HepG2 (cell line): ENCODE results near the gene U2AF1L4. TPM values are rescaled to one million over a fixed set of nuclear protein-coding genes. Genes with fewer than 3 reads are reported as not detected.
A peak's percentile ranks its signal among the peaks of the same experiment; 100 is the strongest.

ENCODE experiments used
- ARID2 ChIP-seq: sonication (generic); formaldehyde crosslinking; IDR thresholded peaks from 2 replicates; pipeline ENCODE4 v1.8.1; 2022; ENCODE audit warnings: mild to moderate bottlenecking, missing genetic modification reagents, borderline replicate concordance
- CBX1 ChIP-seq: IDR thresholded peaks from one replicate; pipeline ENCODE4 v1.6.1; 2016; ENCODE audit warnings: antibody characterized with exemption, low read depth
- ERF ChIP-seq: IDR thresholded peaks from 2 replicates; pipeline ENCODE4 v1.6.1; 2018; ENCODE audit warnings: missing biosample characterization, missing genetic modification reagents
- FOXK1 ChIP-seq: sonication (generic); formaldehyde crosslinking; IDR thresholded peaks from 2 replicates; pipeline ENCODE4 v1.4.0; 2020; ENCODE audit warnings: low read depth, missing genetic modification reagents, borderline replicate concordance
- JARID2 ChIP-seq: sonication (generic); formaldehyde crosslinking; IDR thresholded peaks from 2 replicates; pipeline ENCODE4 v1.8.1; 2023; ENCODE audit warnings: missing genetic modification reagents, inconsistent platforms; ENCODE audit not compliant: insufficient replicate concordance
- KMT2A ChIP-seq: sonication (generic); formaldehyde crosslinking; IDR thresholded peaks from 2 replicates; pipeline ENCODE4 v1.4.0; 2020; ENCODE audit warnings: missing genetic modification reagents
- POGZ ChIP-seq: sonication (generic); formaldehyde crosslinking; IDR thresholded peaks from 2 replicates; pipeline ENCODE4 v1.4.0; 2020; ENCODE audit warnings: mild to moderate bottlenecking, missing genetic modification reagents
- SATB2 ChIP-seq: sonication (generic); formaldehyde crosslinking; IDR thresholded peaks from 2 replicates; pipeline ENCODE4 v1.5.0; 2020; ENCODE audit warnings: missing genetic modification reagents
- SOX13 ChIP-seq, 3 experiments: fragments of 450-650 bp in 1 of 3; sonication (generic) in 1 of 3; formaldehyde crosslinking in 1 of 3; IDR thresholded peaks in 2 of 3; conservative IDR thresholded peaks in 1 of 3; 2 replicates each; pipeline versions ENCODE4 v1.5.0 to v1.6.1; 2016 to 2020; ENCODE audit warnings: antibody characterized with exemption in 1 of 3, mild to moderate bottlenecking in 1 of 3, missing compliant biosample characterization in 1 of 3, missing genetic modification reagents in 1 of 3, moderate library complexity in 1 of 3
- SP140L ChIP-seq: sonication (generic); formaldehyde crosslinking; IDR thresholded peaks from 2 replicates; pipeline ENCODE4 v1.4.0; 2020; ENCODE audit warnings: missing genetic modification reagents, borderline replicate concordance
- ZNF230 ChIP-seq: sonication (generic); formaldehyde crosslinking; IDR thresholded peaks from 2 replicates; pipeline ENCODE4 v1.4.0; 2020; ENCODE audit warnings: mild to moderate bottlenecking, missing genetic modification reagents
- ZNF350 ChIP-seq: sonication (generic); formaldehyde crosslinking; IDR thresholded peaks from 2 replicates; pipeline ENCODE4 v1.4.0; 2020; ENCODE audit warnings: mild to moderate bottlenecking, low read depth, missing genetic modification reagents, borderline replicate concordance
- ZNF512 ChIP-seq: sonication (generic); formaldehyde crosslinking; IDR thresholded peaks from 2 replicates; pipeline ENCODE4 v1.4.0; 2020; ENCODE audit warnings: mild to moderate bottlenecking, missing genetic modification reagents
- ZNF550 ChIP-seq: sonication (generic); formaldehyde crosslinking; IDR thresholded peaks from 2 replicates; pipeline ENCODE4 v1.4.0; 2020; ENCODE audit warnings: mild to moderate bottlenecking, missing genetic modification reagents, borderline replicate concordance
- ZNF687 ChIP-seq: sonication (generic); formaldehyde crosslinking; IDR thresholded peaks from 2 replicates; pipeline ENCODE4 v1.5.1; 2020; ENCODE audit warnings: mild to moderate bottlenecking, missing genetic modification reagents, moderate library complexity
- ZNF710 ChIP-seq: sonication (generic); formaldehyde crosslinking; IDR thresholded peaks from 2 replicates; pipeline ENCODE4 v1.5.0; 2020; ENCODE audit warnings: mild to moderate bottlenecking, missing genetic modification reagents, borderline replicate concordance
- ZNF800 ChIP-seq: sonication (generic); formaldehyde crosslinking; IDR thresholded peaks from 2 replicates; pipeline ENCODE4 v1.4.0; 2020; ENCODE audit warnings: missing genetic modification reagents
- polyA plus RNA-seq, 8 experiments: library from polyadenylated mRNA; depleted of rRNA in 3 of 8; stranded (reverse) in 7 of 8; unstranded in 1 of 8; fragments of >200 nt; fragmentation: Illumina TruSeq in 4 of 8; extraction: Trizol in 4 of 8; gene quantifications; 2 replicates each; pipeline versions ENCODE4 v1.2.1 to v1.2.3, GENCODE V29; 2011 to 2016; ENCODE audit warnings: low read depth in 4 of 8, missing spikeins in 1 of 8, mixed read lengths in 1 of 8; ENCODE audit not compliant: insufficient read depth in 1 of 8
- total RNA-seq, 5 experiments: library from RNA; depleted of rRNA; stranded (reverse); fragments of >200 nt; fragmentation: Illumina TruSeq; extraction: Trizol; gene quantifications; 2 replicates each; pipeline ENCODE4 v1.2.3, GENCODE V29; 2016; ENCODE audit warnings: low read depth in 1 of 5

Gene U2AF1L4
- total and polyA plus RNA-seq, 2 of the 13 experiments (the other 11 are each of a cell fraction or from before 2014, with no cell fraction given) = 7.9 to 15.4 TPM

GRCh38 chr19:35693835-35694599 lies 51.2 kb downstream of the U2AF1L4 start (continued):
- peak; percentile 52 for TF ChIP-seq CBX1
- peak; percentile 12; the same call in 1 of the 2 replicates for TF ChIP-seq ZNF687 (CRISPR knock-in tag)
- TF ChIP-seq ZNF230 = no peak
- peak; percentile 50; the same call in 1 of the 2 replicates for TF ChIP-seq FOXK1 (CRISPR knock-in tag)
- TF ChIP-seq ZNF350 = no peak
- 0 out of 2 replicates have a peak, but pooled peaks have one; percentile 31 for TF ChIP-seq ZNF710 (CRISPR knock-in tag)
- no peak for TF ChIP-seq ZNF800
- TF ChIP-seq ZNF550 (CRISPR knock-in tag) = no peak
- TF ChIP-seq SP140L (CRISPR knock-in tag) = no peak
- TF ChIP-seq ARID2 (CRISPR knock-in tag) = no peak
- TF ChIP-seq ZNF512 (CRISPR knock-in tag) = peak; percentile 89
- TF ChIP-seq KMT2A = no peak
- TF ChIP-seq JARID2 (CRISPR knock-in tag) = peak; percentile 67
- peak; percentile 71; the same call in 1 of the 2 replicates for TF ChIP-seq ERF (CRISPR knock-in tag)
- no peak for TF ChIP-seq SATB2 (CRISPR knock-in tag)
- TF ChIP-seq POGZ (CRISPR knock-in tag) = no peak
- TF ChIP-seq SOX13 (IDR thresholded peaks at IDR 0.05) = no peak
- TF ChIP-seq SOX13 (CRISPR knock-in tag; conservative IDR thresholded peaks at IDR 0.05 in 1 of 2, IDR thresholded peaks at IDR 0.05 in 1 of 2) = peak in 1 of 2 experiments; percentile 18; a peak in 1 of 4 replicates
